Measurements from ENCODE around the gene ITGA2B. TPM values are rescaled to one million over a fixed set of nuclear protein-coding genes. Genes with fewer than 3 reads are reported as not detected.

Gene ITGA2B
- total and polyA plus RNA-seq, 2 of the 8 experiments (the other 6 are each of a cell fraction or from before 2014, with no cell fraction given): 6.9 to 12.3 TPM

DNA sequence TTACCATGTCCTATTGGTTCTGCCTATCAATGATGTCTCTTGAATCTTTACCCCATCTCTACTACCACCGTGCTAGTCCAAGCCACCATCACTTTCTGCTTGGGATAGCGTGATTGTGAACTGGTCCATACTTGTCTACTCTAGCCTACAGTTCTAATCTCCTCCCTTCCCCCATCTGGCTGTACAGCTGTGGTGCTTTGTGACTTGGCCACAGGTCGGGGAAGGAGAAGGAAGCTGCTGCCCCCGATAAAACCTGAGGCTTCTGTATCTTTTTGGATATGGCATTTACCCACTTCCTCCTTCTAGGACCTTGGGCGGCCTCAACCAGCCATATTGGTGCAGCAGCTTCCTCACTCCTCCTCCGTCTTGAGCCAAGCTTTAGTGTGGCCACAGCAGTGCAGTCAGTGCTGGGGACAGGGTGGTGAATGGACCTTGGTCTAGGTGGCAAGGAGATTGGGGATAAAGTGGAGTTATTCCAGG is 314 bp upstream of the ITGA2B start:
- no peaks in the 10 kb centered on the region for H3K9me3 ChIP-seq (ENCODE audit: insufficient read depth in 2 of 2, low read depth in 1 of 2, low read length in 1 of 2)
- H3K9ac ChIP-seq (replicated peaks in 1 of 4; ENCODE audit: extremely low read depth in 1 of 4, low read depth in 3 of 4, low read length in 3 of 4): no peak overlapping the region
- no peak overlapping the region for H3K4me2 ChIP-seq (ENCODE audit: insufficient read depth in 1 of 2, low read depth in 2 of 2, low read length in 2 of 2)
- H2BK120ac ChIP-seq (replicated peaks; ENCODE audit: low read depth, low read length): no peak overlapping the region
- H3K27ac ChIP-seq (ENCODE audit: low read depth, low read length): no peak overlapping the region
- H4K91ac ChIP-seq (replicated peaks; ENCODE audit: insufficient read length, low read length): no peak overlapping the region
- WGBS, 2 experiments (ENCODE audit: extremely low coverage in 1 of 2, insufficient coverage in 1 of 2, insufficient read length in 1 of 2, insufficient replicate concordance in 2 of 2, low coverage in 1 of 2, low lambda C conversion rate in 2 of 2, missing lambda C conversion rate in 1 of 2): 90% methylated on average over 5 of the region's 6 CpGs; no CpG with 5 or more reads in 1 of the 2 experiments
- no peak for FAIRE-seq
- H3K18ac ChIP-seq (ENCODE audit: extremely low read depth, low read length): no peak overlapping the region
- ChIA-PET CTCF (ENCODE audit: partially characterized antibody) (interaction anchor here (0.5 to 2.1 kb wide), 4 partner anchors 9 to 133 kb away, joined by 3 to 9 read pairs (median 6); no protein-coding TSS in a partner anchor), POLR2A (ENCODE audit: partially characterized antibody) (no interaction called here)
- no peaks in the 10 kb centered on the region for H3K36me3 ChIP-seq (ENCODE audit: control insufficient read depth in 2 of 4, insufficient read depth in 4 of 4, low read length in 3 of 4)
- H4K8ac ChIP-seq (ENCODE audit: extremely low read depth, insufficient read depth, low read length): no peak overlapping the region
- no peak overlapping the region for H2AFZ ChIP-seq (ENCODE audit: low read length)
- H3K27me3 ChIP-seq (replicated peaks in 1 of 4; ENCODE audit: control insufficient read depth in 3 of 4, extremely low read depth in 1 of 4, insufficient read depth in 3 of 4, low read length in 3 of 4): peaks cover 0 to 15% (median 12%) of the 10 kb centered on the region in 4 experiments; a peak in 5 of 7 replicates
- no peaks in the 10 kb centered on the region for H3K79me1 ChIP-seq (ENCODE audit: low read depth, low read length)
- H2BK20ac ChIP-seq (ENCODE audit: low read length): no peak overlapping the region
- H2BK12ac ChIP-seq (ENCODE audit: low read depth, low read length): no peak overlapping the region
- no peak overlapping the region for H3K56ac ChIP-seq (replicated peaks; ENCODE audit: insufficient read length, low read depth, low read length)
- H3K23ac ChIP-seq (ENCODE audit: insufficient read length): no peak overlapping the region
- H4K20me1 ChIP-seq (replicated peaks in 1 of 2; ENCODE audit: control insufficient read depth in 1 of 2, insufficient read depth in 2 of 2, low read length in 2 of 2): no peaks in the 10 kb centered on the region
- no peak overlapping the region for H2BK15ac ChIP-seq (ENCODE audit: low read length)
- no peak overlapping the region for H3K4ac ChIP-seq (replicated peaks; ENCODE audit: insufficient read length, low read depth, low read length)
- no peaks in the 10 kb centered on the region for H3K79me2 ChIP-seq (ENCODE audit: control insufficient read depth in 1 of 2, insufficient read depth in 2 of 2, low read length in 2 of 2)
- DNase-seq (ENCODE audit: low read depth in 1 of 2, low spot score in 2 of 2): no peak
- H2BK5ac ChIP-seq (ENCODE audit: low read depth, low read length): no peak overlapping the region
- H3K4me3 ChIP-seq (ENCODE audit: extremely low read depth in 1 of 4, insufficient read depth in 2 of 4, low read depth in 3 of 4, low read length in 4 of 4): no peak overlapping the region
- no peak overlapping the region for H3K14ac ChIP-seq (ENCODE audit: insufficient read length)
- H3K23me2 ChIP-seq (ENCODE audit: low read depth, low read length): peaks cover 9% of the 10 kb centered on the region; the same call in 1 of the 2 replicates
- no peak overlapping the region; the same call in 1 of the 2 replicates for H2AK5ac ChIP-seq (ENCODE audit: low read depth, low read length)
- H4K5ac ChIP-seq (ENCODE audit: insufficient read length, low read depth, low read length): no peak overlapping the region
- peaks cover 0 to 9% (median 3%) of the 10 kb centered on the region in 4 experiments; a peak in 5 of 7 replicates for H3K4me1 ChIP-seq (replicated peaks in 1 of 4; ENCODE audit: control insufficient read depth in 3 of 4, insufficient read depth in 4 of 4, low read length in 3 of 4)
- TF ChIP-seq SIX5 (IDR thresholded peaks at IDR 0.05; ENCODE audit: low read depth, low read length): no peak
- TF ChIP-seq TCF12 (IDR thresholded peaks at IDR 0.05; ENCODE audit: low read depth, low read length): no peak
- TF ChIP-seq RBBP5 (IDR thresholded peaks at IDR 0.05; ENCODE audit: borderline replicate concordance, low read depth, low read length): no peak
- TF ChIP-seq SAP30 (IDR thresholded peaks at IDR 0.05; ENCODE audit: insufficient read depth, insufficient replicate concordance, low read length): no peak
- TF ChIP-seq, protein P1, sequence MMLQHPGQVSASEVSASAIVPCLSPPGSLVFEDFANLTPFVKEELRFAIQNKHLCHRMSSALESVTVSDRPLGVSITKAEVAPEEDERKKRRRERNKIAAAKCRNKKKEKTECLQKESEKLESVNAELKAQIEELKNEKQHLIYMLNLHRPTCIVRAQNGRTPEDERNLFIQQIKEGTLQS (IDR thresholded peaks at IDR 0.05; ENCODE audit: insufficient read depth, low read depth, low read length): no peak
- no peak for TF ChIP-seq RXRA (IDR thresholded peaks at IDR 0.05; ENCODE audit: insufficient read depth, low read depth, low read length)
- no peak for TF ChIP-seq EP300 (IDR thresholded peaks at IDR 0.05; ENCODE audit: borderline replicate concordance in 1 of 2, low read depth in 2 of 2, low read length in 2 of 2)
- no peak for TF ChIP-seq CBX8 (IDR thresholded peaks at IDR 0.05; ENCODE audit: borderline replicate concordance, low read depth, low read length)
- TF ChIP-seq KDM5A (IDR thresholded peaks at IDR 0.05; ENCODE audit: low read length): no peak
- TF ChIP-seq, protein P2, sequence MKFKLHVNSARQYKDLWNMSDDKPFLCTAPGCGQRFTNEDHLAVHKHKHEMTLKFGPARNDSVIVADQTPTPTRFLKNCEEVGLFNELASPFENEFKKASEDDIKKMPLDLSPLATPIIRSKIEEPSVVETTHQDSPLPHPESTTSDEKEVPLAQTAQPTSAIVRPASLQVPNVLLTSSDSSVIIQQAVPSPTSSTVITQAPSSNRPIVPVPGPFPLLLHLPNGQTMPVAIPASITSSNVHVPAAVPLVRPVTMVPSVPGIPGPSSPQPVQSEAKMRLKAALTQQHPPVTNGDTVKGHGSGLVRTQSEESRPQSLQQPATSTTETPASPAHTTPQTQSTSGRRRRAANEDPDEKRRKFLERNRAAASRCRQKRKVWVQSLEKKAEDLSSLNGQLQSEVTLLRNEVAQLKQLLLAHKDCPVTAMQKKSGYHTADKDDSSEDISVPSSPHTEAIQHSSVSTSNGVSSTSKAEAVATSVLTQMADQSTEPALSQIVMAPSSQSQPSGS (IDR thresholded peaks at IDR 0.05; ENCODE audit: low read length): no peak
- TF ChIP-seq EGR1 (IDR thresholded peaks at IDR 0.05; ENCODE audit: borderline replicate concordance, low read depth, low read length): no peak
